Stomach (tissue), 9 donors: ENCODE results near the gene CLMP. TPM values are rescaled to one million over a fixed set of nuclear protein-coding genes. Genes with fewer than 3 reads are reported as not detected.

Experiments
- DNase-seq, 2 donors: peaks; one replicate each; pipeline versions ENCODE4 v3.0.0 to v3.0.0-alpha.2; 2013 to 2019
- H3K27ac ChIP-seq, 5 donors: fragments of 200-600 bp in 4 of 5; sonication (generic) in 4 of 5; one replicate each; pipeline ENCODE4 v1.5.1; 2013 to 2019; ENCODE audit warnings: mild to moderate bottlenecking in 1 of 5, moderate library complexity in 1 of 5
- H3K27me3 ChIP-seq, 3 donors: fragments of 200-600 bp; sonication (generic); one replicate each; pipeline ENCODE4 v1.5.1; 2017 to 2019; ENCODE audit warnings: mixed run types in 1 of 3
- H3K36me3 ChIP-seq, 4 donors: fragments of 200-600 bp; sonication (generic); 1 replicate in 3 of 4; 2 replicates in 1 of 4; pipeline ENCODE4 v1.5.1; 2016 to 2019
- H3K4me1 ChIP-seq, 4 donors: fragments of 200-600 bp; sonication (generic); one replicate each; pipeline ENCODE4 v1.5.1; 2016 to 2019
- H3K4me3 ChIP-seq, 4 donors: fragments of 200-600 bp; sonication (generic) in 3 of 4; one replicate each; pipeline ENCODE4 v1.5.1; 2016 to 2019; ENCODE audit warnings: mild to moderate bottlenecking in 1 of 4
- H3K9me3 ChIP-seq, 4 donors: fragments of 200-600 bp; sonication (generic); one replicate each; pipeline ENCODE4 v1.5.1; 2016 to 2019
- EP300 ChIP-seq: sonication (generic); formaldehyde crosslinking; IDR thresholded peaks from one replicate; pipeline ENCODE4 v1.6.1; 2017; ENCODE audit warnings: antibody characterized with exemption
- POLR2A ChIP-seq, 4 donors: fragments of 450-650 bp; IDR thresholded peaks; one replicate each; pipeline ENCODE4 v1.6.1; 2016; ENCODE audit warnings: antibody characterized with exemption in 4 of 4, control low read depth in 2 of 4, mild to moderate bottlenecking in 1 of 4, moderate library complexity in 1 of 4
- POLR2AphosphoS5 ChIP-seq, 3 donors: sonication (generic); formaldehyde crosslinking; IDR thresholded peaks; one replicate each; pipeline ENCODE4 v1.6.1; 2016; ENCODE audit warnings: antibody characterized with exemption in 3 of 3
- WGBS, 5 donors: extraction: QIAGEN DNeasy Blood & Tissue Kit in 3 of 5; methylation state at CpG; one replicate each; pipeline versions ENCODE4 v1.1.5 to v1.1.7; 2013 to 2018; 5-methylcytosine and 5-hydroxymethylcytosine counted together
- intact Hi-C: fragments of 100-400 bp; cut with DNase I; formaldehyde crosslinking; loops from one replicate; pipeline ENCODE4 v1.15.1; 2023; ENCODE audit warnings: low total_unique reads
- polyA plus RNA-seq, 3 donors: library from polyadenylated mRNA; stranded (reverse); fragments of 200-250 nt; gene quantifications; one replicate each; pipeline ENCODE4 v1.2.3, GENCODE V29; 2013
- total RNA-seq, 5 donors: library from RNA; depleted of rRNA; stranded (reverse); fragments of >200 nt; gene quantifications; one replicate each; pipeline versions ENCODE4 v1.1.0 to v1.2.3, GENCODE V29; 2014 to 2016
- TF ChIP-seq, protein P1 (sequence below), 7 experiments: fragments of 450-650 bp in 4 of 7; fragments of 200-600 bp in 3 of 7; sonication (generic) in 3 of 7; IDR thresholded peaks; one replicate each; pipeline ENCODE4 v1.5.1; 2016 to 2019; ENCODE audit warnings: antibody characterized with exemption in 7 of 7, control low read depth in 2 of 7, mild to moderate bottlenecking in 1 of 7
- donor health status: healthy with polysubstance abuse.
- donor health status: Bipolar disorder and iron deficiency.
- donor health status: healthy.

Gene CLMP
- total and polyA plus RNA-seq, 8 donors: 4.9 to 81.2 (median 40.5) TPM

DNA sequence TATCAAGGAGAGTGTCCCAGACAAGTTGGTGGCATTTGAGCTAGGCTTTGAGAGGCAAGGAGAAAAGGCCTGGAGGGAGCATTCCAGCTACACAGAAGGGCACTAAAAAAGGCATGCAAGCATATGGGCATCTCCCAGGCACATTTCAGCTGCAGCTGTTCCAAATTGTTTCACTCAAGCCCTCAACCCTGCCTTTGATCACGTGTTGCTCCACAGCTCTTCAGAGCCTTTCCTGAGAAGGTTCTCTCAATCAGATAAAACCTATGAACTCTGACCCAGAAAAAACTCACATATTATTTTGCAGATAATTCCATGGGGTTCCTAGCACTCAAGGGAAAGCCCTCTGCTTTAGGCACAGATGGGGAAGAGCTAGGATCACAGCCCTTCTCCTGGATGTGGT is 108.7 kb downstream of the CLMP start:
- Histone ChIP-seq H3K36me3 (peaks cover 0 to 10% (median under 1%) of the 10 kb centered on the region in 4 donors), H3K27ac (no peak overlapping the region), H3K4me1 (peaks cover 9 to 19% (median 15%) of the 10 kb centered on the region in 4 donors), H3K4me3 (no peak overlapping the region), H3K27me3 (no peaks in the 10 kb centered on the region), H3K9me3 (no peaks in the 10 kb centered on the region)
- WGBS, 5 donors: 60 to 87% (median 65%) methylated on average over 1 of the region's 1 CpG
- intact Hi-C loops: no loop called here
- no peak for TF ChIP-seq POLR2AphosphoS5 (IDR thresholded peaks at IDR 0.05)
- TF ChIP-seq, protein P1, sequence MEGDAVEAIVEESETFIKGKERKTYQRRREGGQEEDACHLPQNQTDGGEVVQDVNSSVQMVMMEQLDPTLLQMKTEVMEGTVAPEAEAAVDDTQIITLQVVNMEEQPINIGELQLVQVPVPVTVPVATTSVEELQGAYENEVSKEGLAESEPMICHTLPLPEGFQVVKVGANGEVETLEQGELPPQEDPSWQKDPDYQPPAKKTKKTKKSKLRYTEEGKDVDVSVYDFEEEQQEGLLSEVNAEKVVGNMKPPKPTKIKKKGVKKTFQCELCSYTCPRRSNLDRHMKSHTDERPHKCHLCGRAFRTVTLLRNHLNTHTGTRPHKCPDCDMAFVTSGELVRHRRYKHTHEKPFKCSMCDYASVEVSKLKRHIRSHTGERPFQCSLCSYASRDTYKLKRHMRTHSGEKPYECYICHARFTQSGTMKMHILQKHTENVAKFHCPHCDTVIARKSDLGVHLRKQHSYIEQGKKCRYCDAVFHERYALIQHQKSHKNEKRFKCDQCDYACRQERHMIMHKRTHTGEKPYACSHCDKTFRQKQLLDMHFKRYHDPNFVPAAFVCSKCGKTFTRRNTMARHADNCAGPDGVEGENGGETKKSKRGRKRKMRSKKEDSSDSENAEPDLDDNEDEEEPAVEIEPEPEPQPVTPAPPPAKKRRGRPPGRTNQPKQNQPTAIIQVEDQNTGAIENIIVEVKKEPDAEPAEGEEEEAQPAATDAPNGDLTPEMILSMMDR (IDR thresholded peaks at IDR 0.05): no peak
- no peak for TF ChIP-seq EP300
- no peak for TF ChIP-seq POLR2A (IDR thresholded peaks at IDR 0.05)
- no peak for DNase-seq

DNA sequence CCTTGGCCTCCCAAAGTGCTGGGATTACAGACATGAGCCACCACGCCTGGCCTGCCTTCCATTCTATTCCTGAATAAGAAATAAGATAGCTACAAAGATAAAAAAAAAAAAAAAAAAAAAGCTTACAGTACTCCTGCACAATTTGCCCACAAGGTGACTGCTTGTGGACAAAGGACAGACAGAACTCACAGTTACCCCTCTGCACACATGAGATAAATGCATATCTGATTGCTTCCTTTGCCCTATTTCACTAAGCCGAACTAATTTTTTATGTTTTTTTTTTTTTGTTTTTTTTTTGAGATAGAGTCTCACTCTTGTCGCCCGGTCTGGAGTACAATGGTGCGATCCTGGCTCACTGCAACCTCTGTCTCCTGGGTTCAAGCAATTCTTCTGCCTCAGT is 109.6 kb downstream of the CLMP start:
- intact Hi-C loops: no loop called here
- WGBS, 5 donors: 85 to 96% (median 89%) methylated on average over 5 of the region's 5 CpGs

DNA sequence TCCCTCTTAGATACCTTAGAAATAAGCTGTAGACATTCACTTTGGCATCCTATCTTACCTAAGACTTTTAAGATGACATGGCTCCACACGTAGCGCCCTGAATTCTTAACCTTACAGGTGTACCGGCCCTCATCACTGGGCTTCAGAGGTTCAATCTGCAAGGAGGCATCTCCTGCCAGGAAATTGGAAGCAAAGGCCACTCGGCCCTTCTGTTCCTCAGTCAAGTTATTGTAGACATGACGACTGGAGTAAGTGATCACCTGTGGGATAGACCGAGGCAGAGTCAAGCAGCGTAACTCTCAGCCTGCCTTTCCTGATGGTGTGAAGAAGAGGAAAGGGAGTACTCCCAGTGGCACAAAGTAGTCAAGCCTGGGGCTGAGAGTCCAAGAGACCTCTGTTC is 110.6 kb downstream of the CLMP start:
- Histone ChIP-seq H3K27me3 (no peaks in the 10 kb centered on the region), H3K9me3 (no peaks in the 10 kb centered on the region), H3K4me1 (peaks cover 9 to 19% (median 15%) of the 10 kb centered on the region in 4 donors), H3K4me3 (no peak overlapping the region), H3K36me3 (peaks cover 0 to 20% (median 4%) of the 10 kb centered on the region in 4 donors), H3K27ac (no peak overlapping the region)
- 95 to 100% (median 98%) methylated on average over 7 of the region's 7 CpGs for WGBS, 5 donors
- intact Hi-C loops: no loop called here
- no peak for TF ChIP-seq EP300
- TF ChIP-seq, protein P1 (IDR thresholded peaks at IDR 0.05): no peak
- TF ChIP-seq POLR2AphosphoS5 (IDR thresholded peaks at IDR 0.05): no peak
- no peak for TF ChIP-seq POLR2A (IDR thresholded peaks at IDR 0.05)
- no peak for DNase-seq

More for the DNA sequence above, 109.6 kb downstream of the CLMP start:
- TF ChIP-seq EP300: no peak
- Histone ChIP-seq H3K27ac (no peak overlapping the region), H3K4me3 (no peak overlapping the region), H3K27me3 (no peaks in the 10 kb centered on the region), H3K9me3 (no peaks in the 10 kb centered on the region), H3K36me3 (peaks cover 0 to 15% (median 4%) of the 10 kb centered on the region in 4 donors), H3K4me1 (peaks cover 9 to 19% (median 15%) of the 10 kb centered on the region in 4 donors)
- DNase-seq: no peak

DNA sequence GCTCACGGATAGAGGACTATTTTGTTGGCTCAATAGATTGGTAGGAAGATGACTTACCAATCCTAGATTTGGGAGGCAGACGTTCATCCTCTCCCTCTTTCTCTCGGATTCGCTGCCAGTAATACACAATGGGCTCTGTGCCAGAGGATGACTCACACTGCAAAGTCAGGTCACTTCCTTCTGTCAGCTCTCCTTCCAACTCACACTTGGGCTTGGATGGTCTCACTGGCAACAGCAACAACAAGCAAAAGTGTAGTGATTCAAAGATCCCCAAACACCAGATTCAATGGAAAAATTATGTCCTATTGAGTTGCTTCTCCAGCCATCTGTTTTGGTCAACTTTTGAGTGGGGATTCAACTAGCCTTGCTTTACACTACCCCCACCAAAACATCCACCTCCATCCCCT is 111.4 kb downstream of the CLMP start:
- intact Hi-C loops: no loop called here
- TF ChIP-seq POLR2A (IDR thresholded peaks at IDR 0.05): no peak
- peak in 1 of 3 donors; percentile 85 for TF ChIP-seq POLR2AphosphoS5 (IDR thresholded peaks at IDR 0.05)
- no peak for TF ChIP-seq EP300
- TF ChIP-seq, protein P1 (IDR thresholded peaks at IDR 0.05): no peak
- peak overlapping the region in 4 of 5 donors; percentile 12 to 52 (median 32) for H3K27ac ChIP-seq
- H3K36me3 ChIP-seq: peaks cover 0 to 20% (median 4%) of the 10 kb centered on the region in 4 donors
- H3K9me3 ChIP-seq: no peaks in the 10 kb centered on the region
- DNase-seq: peak; percentile 76 to 91
- H3K4me1 ChIP-seq: peaks cover 9 to 19% (median 15%) of the 10 kb centered on the region in 4 donors
- H3K27me3 ChIP-seq: no peaks in the 10 kb centered on the region
- WGBS, 5 donors: 11 to 30% (median 15%) methylated on average over 4 of the region's 4 CpGs
- no peak overlapping the region for H3K4me3 ChIP-seq

DNA sequence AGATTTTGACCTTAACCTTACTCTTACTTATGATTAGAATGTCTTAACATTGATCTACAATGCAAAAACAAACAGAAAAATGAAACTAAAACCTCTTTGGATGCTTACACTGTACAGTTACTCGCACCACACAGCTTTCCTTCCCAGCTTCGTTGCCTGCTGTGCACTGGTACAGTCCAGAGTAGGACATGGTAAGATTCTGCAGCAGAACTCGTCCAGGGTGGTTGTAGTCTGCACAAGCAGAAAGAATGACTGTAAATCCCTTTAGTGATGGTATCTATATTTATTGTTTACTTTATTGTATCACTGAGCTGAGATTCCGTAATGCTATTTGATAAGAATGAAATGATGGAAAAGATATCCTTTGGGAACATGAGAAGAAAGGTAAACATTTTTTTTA is 112.1 kb downstream of the CLMP start:
- H3K4me3 ChIP-seq: no peak overlapping the region
- H3K4me1 ChIP-seq: peaks cover 9 to 19% (median 15%) of the 10 kb centered on the region in 4 donors
- H3K36me3 ChIP-seq: peaks cover 0 to 25% (median 4%) of the 10 kb centered on the region in 4 donors
- WGBS, 5 donors: 13 to 32% (median 22%) methylated on average over 4 of the region's 4 CpGs
- H3K27me3 ChIP-seq: no peaks in the 10 kb centered on the region
- intact Hi-C loops: no loop called here
- TF ChIP-seq POLR2A (IDR thresholded peaks at IDR 0.05): no peak
- no peak for TF ChIP-seq EP300
- TF ChIP-seq, protein P1 (IDR thresholded peaks at IDR 0.05): no peak
- TF ChIP-seq POLR2AphosphoS5 (IDR thresholded peaks at IDR 0.05): no peak
- H3K27ac ChIP-seq: peak overlapping the region in 3 of 5 donors; percentile 20 to 52 (median 44)
- peak in 1 of 2 donors; percentile 27 for DNase-seq
- H3K9me3 ChIP-seq: no peaks in the 10 kb centered on the region
